GM21529 (cell line): Measurements from ENCODE around the gene MED12L.
"Not testable (repeated sequence)": the region's sequence is repeated elsewhere in the genome, so short reads cannot be mapped to it uniquely, and the experiment has no call there.

Source experiments
- ATAC-seq: cut with Tn5 transposase; IDR thresholded peaks from one replicate; pipeline ENCODE4 v1.9.1; 2021; ENCODE audit not compliant: unreplicated experiment

The MED12L gene

DNA sequence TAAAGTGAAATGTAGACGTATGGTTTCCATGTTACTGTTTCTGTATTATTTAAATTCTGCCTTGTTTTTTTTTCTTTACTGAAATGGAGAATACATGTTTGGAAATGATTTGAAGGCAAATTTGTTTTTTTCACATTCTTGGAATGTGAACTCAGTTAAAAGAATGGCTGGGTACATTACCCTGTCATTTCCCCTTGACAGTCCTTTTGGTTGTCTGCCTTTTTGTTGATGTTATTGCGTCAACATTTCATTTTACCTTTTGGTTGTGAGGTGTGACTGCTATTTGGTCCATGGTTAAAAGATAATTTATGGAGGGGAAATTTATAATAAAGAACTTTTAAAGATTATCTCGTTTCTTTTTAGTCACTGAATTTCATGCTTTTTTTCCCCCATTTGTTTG, 120.7 kb downstream of the MED12L start:
- no peak for ATAC-seq

GRCh38 chr3:151209654-151210053, 124.2 kb downstream of the MED12L start:
- ATAC-seq: no peak

DNA sequence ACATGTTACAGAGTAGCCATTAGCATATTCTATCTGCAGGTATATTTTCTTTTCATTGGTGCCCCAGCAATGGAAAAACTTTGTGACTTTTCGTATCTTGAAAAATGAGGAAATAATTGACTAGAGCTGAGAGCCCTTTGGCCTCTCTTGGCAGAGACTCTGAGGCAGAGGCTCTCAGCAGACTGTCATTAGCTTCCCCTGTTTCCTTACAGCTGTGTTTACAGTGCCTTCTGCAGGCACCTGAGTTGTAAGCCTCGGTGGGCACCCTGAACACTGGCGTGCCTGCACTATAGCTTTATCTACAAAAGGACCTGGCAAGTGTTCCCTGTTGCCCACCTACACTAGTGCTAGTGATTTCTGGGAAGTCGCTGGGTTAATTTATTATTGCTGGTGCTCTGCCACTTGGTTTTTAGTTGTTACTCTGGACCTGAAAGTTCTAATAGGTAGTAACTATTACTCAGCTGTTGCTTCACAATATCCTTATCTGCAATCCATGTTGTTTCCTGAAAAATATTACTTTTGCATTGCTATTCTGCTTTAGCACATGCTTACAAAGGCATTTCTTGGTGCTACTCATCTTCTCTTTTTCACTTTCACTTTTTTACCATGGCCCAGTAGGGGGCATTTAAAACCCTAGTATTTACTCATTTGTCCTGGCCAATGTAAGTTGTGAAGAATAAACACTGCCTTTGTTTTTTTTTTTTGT, 125.4 kb downstream of the MED12L start:
- peak; percentile 59 for ATAC-seq

GRCh38 chr3:151213151-151213550, 127.7 kb downstream of the MED12L start:
- ATAC-seq: no peak

- ATAC-seq: no peak
These were observed 128.4 kb downstream of the MED12L start for GRCh38 chr3:151213881-151214280.

DNA sequence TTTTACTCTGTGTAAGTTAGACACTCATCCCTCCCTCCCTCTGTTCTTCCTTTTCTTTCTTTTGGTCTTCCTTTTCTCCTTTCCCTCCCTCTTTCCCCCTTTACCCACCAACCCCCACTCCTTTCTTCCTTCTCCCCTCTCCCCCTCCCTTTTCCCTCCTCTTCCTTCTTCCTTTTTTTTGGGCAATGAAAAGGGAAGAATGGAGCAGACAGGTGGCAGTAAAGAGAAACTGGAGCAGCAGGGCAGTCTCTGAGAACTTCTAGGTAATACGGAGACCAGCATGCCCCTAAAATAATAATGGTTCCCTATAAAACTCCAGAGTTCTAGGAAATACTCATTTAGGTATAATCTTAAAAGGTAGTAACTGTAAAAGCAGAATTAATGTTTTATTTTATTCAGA, 129.0 kb downstream of the MED12L start:
- ATAC-seq: no peak

DNA sequence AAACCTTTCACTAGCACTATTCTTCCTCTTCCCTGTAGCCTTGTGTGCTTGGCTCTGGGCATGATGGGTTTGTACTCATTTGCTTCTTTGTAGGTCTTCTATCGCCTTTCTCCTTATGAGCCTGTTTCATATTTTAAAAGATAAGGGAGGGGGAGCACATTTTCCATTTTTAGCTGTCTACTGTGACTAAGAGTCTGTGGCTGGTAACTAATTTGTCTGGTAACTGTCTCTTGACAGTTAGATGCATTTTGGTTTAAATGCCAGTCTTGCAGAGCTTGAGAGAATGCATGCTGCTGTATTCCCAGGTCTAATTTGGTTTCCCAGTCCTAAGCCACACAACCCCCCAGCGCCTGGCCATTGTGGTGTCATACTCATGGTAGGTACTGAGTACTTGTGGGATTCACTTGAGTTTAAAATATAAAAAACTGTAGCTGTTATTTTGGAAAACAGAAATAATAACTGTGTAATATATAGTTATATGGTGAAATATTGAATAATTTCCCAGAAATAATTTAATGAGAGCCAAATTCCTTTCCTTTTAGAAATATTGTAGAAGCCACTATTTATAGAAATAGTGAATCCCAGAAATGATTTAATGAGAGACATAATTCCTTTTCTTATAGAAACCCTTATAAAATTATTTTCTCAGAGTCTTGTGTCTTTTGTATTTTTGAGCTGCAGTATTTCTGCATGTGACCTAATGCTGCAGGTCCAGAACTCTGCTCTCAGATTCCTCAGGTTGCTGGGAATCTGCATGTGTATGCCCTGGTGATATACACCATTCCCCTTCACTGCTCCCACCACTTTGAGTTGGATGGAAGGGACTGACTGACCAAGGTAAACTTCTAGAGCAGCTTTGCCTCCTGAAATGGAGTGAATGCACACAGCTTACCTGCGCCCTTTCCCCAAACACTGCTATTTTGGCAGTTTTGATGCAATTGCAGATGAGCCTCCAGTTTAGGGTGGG, 131.5 kb downstream of the MED12L start:
- no peak for ATAC-seq

DNA sequence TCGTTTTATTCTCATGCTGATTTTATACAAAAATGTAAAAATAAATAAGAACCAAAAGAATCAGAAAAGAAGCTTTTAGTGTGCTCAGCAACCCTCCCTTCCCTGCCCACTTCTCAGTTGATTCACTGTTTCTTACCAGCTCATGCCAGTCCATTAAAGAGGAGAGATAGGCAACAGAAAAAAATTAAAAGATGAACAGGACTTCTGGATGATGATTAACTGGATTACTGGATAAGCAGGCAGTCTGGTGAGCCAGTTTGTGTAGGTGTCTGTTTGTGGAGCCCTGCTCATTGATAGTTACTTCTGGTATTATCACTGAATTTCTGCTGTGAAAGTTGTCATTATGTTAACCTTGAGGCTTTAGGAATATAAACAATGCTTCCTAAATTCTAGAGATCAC, 132.7 kb downstream of the MED12L start:
- no peak for ATAC-seq

- ATAC-seq: no peak
These were observed 133.6 kb downstream of the MED12L start for GRCh38 chr3:151219056-151219455.

DNA sequence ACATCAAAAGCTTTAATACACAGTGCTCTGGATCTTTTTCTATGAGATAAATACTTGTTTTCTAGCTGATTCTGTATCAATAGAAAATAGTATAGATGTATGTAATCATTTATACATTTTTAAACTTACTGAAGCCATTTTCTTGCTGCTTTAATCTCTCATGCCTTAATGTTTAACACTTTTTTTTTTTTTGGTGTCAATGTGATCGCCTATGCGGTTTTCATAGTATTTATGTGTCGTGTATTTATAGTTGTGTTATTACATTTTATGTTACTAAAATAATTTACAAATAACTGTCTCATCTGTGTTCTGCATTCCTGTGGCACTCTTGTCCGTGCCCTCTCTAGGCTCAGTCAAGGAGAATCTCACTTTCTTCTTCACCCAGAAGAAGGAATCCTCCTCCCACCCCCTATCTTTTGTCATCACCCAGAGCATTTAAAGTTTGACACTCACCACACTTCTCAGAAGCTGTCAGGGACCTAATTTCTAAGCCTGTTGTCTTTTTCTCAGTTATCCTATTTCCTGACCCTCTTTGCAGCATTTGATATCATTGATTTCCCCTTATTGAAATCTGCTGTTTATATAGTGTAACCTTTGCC, 138.9 kb downstream of the MED12L start:
- no peak for ATAC-seq

DNA sequence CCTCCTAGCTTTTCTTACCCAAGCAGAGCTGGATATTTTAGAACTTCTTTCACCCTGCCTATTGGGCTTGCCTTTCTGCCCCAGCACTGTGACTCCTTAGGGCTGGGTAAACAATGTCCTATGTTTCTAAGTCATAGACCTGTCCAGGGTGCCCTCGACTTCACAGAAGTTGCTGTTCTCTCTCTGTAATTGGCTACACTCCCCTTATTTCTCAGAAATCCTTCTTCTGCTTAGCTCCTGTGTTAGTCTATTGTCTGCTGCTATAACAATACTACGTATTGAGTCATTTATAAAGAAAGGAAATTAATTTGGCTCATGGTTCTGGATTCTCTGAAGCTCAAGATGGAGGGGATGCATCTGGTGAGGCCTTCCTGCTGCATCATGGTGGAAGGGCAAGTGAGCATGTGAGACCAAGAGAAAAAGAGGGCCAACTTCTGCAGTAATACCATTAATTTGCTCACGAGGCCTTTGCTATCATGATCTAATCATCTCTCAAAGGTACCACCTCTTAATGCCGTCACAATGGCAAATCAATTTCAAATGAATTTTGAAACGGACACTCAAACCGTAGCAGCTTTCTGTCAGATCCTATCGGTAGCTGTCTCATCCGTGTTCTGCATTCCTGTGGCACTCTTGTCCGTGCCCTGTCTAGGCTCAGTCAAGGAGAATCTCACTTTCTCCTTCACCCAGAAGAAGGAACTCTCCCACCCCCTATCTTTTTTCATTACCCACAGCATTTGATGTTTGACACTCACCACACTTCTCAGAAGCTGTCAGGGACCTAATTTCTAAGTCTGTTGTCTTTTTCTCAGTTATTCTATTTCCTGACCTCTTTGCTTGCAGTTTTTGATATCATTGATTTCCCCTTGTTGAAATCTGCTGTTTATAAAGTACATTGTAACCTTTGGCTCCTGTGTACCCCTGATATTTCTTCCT, 139.8 kb downstream of the MED12L start:
- ATAC-seq: no peak

GRCh38 chr3:151226088-151226563, 140.7 kb downstream of the MED12L start:
- no peak for ATAC-seq

DNA sequence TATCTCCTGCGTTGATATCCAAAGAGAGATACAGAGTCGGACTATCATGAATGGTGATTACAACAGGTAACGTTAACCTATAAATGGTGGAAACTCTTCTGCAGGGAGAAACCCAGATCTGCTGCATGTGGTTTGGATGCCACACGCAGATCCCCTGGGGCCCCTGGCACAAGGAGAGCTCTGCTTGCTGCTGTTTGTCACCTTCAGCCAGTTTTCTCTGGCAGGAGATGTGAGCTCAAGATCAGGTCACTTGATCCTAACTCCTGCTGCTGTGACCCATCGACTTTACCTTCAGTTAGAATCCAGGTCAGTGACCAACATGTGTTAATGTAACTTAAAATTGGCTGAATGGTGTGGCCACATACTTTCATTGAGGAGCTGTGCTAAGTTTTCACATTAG, 141.4 kb downstream of the MED12L start:
- ATAC-seq: no peak

GRCh38 chr3:151227266-151227806, 141.9 kb downstream of the MED12L start:
- peak; percentile 11 for ATAC-seq

GRCh38 chr3:151227807-151228665, 142.6 kb downstream of the MED12L start:
- ATAC-seq: peak; percentile 88

DNA sequence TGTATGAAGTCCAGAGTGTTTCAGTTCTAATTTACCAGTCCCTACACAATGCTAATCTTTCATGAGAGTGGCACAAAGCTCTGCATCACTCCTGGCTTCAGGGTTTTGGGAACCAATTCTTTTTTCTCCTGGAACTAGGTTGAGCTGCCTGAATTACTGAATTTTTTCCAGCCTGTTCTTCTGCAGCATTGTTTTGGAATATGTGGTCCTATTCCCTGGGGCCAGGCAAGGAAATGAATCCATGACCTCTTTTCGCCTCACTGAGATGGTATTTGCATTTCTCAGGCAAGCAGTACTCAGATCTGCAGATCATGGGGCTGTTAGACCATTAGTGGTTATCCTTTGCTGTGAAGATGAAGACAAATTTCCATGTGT, 143.2 kb downstream of the MED12L start:
- no peak for ATAC-seq

- peak; percentile 54 for ATAC-seq
These were observed 145.2 kb downstream of the MED12L start for GRCh38 chr3:151230646-151231045.

- ATAC-seq: not testable (repeated sequence)
These were observed 146.9 kb downstream of the MED12L start for GRCh38 chr3:151232403-151232802.

DNA sequence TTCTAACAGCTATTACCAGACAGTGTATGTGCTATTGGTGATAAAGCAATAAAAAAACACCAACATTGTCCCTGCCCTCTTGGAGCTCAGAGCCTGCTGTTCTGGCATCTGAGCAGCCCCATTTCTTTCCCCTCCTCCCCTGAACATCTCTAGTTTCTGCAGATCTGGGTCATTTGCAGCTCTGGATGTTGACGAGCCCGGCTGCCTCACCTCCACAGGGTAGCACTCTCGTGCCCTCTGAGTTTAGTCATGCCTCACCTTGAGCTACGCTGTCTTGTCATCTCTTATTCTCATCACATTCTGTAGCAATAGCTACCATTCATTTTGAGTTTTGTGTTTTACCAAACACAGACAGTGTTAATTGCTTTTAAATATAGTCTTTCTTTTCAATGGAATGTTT, 147.5 kb downstream of the MED12L start:
- ATAC-seq: no peak
